Liver (tissue), 5 donors: Measurements from ENCODE around the gene RBM34. TPM values are rescaled to one million over a fixed set of nuclear protein-coding genes. Genes with fewer than 3 reads are reported as not detected.

Experiments used
- polyA plus RNA-seq, 2 donors: library from polyadenylated mRNA; stranded (reverse) in 1 of 2; unstranded in 1 of 2; fragments of 200-250 nt in 1 of 2; fragments of >200 nt in 1 of 2; fragmentation: Nextera tagmentation in 1 of 2; extraction: Ambion mirVana in 1 of 2; gene quantifications; one replicate each; pipeline versions ENCODE4 v1.2.1 to v1.2.3, GENCODE V29; 2013 to 2015
- small RNA-seq: library from RNA; depleted of rRNA; stranded (forward); fragments of <200 nt; gene quantifications from one replicate; pipeline ENCODE3, GENCODE V24; 2014
- total RNA-seq, 2 donors: library from RNA; depleted of rRNA; stranded (reverse); fragments of >200 nt; gene quantifications; one replicate each; pipeline ENCODE4 v1.2.3, GENCODE V29; 2014
- donor health status: healthy.
- donor health status: healthy.
- donor health status: healthy.

The RBM34 gene
- total and polyA plus RNA-seq, 4 donors, result 15.6 to 30.2 (median 18.8) TPM

Small RNA genes lying within 50 kb of the gene (small RNA-seq; reads per million reads assigned to genes)
- gene AL732292.1 (not detected), gene MIR4753 (not detected), gene SNORA14B (6.6 reads per million, percentile 93 among the genes with 10 or more reads in this experiment)

Other genes starting within 250 kb of the RBM34 start
- 10 to 100 TPM; 34.9 to 43.3 TPM for gene TOMM20, start 32.4 kb downstream of the RBM34 start, total RNA-seq
- gene TOMM20, start 32.4 kb downstream of the RBM34 start, polyA plus RNA-seq, result 10 to 100 TPM; 33.4 to 74.4 TPM
- 10 to 100 TPM; 21.6 to 27.3 TPM for gene ARID4B, start 166.9 kb upstream of the RBM34 start, total RNA-seq
- gene ARID4B, start 166.9 kb upstream of the RBM34 start, polyA plus RNA-seq, result 10 to 100 TPM in 1 of 2 donors, 1 to 10 TPM in 1; 4.2 to 21.0 TPM
- gene GGPS1, start 167.3 kb upstream of the RBM34 start, total RNA-seq, result 10 to 100 TPM in 1 of 2 donors, 1 to 10 TPM in 1; 4.8 to 10.1 TPM
- 10 to 100 TPM in 1 of 2 donors, 1 to 10 TPM in 1; 6.5 to 13.2 TPM for gene GGPS1, start 167.3 kb upstream of the RBM34 start, polyA plus RNA-seq
- gene TBCE, start 206.2 kb upstream of the RBM34 start, total RNA-seq, result 10 to 100 TPM; 12.3 to 19.7 TPM
- gene TBCE, start 206.2 kb upstream of the RBM34 start, polyA plus RNA-seq, result 10 to 100 TPM in 1 of 2 donors, 1 to 10 TPM in 1; 9.5 to 15.9 TPM